ENCODE measurements around the gene SPEN. TPM values are rescaled to one million over a fixed set of nuclear protein-coding genes. Genes with fewer than 3 reads are reported as not detected.
"Not testable (repeated sequence)": the region's sequence is repeated elsewhere in the genome, so short reads cannot be mapped to it uniquely, and the experiment has no call there.

SPEN gene
- total RNA-seq, 1 donor from 2014 or later, result 10.4 TPM

DNA sequence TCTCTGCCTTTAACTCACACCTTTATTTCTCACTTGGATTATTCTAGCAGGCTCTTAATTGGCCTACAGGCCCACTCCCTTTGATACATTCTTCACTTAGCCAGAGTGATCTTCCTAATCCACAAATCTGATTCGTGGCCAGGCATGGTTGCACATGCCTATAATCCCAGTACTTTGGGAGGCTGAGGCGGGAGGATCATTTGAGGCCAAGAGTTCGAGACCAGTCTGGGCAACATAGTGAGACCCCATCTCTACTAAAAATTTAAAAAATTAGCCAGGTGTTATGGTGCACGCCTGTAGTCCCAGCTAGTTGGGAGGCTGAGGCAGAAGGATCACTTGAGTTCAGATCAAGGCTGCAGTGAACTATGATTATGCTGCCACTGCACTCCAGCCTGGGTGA, 126.3 kb downstream of the SPEN start:
- H3K4me3 ChIP-seq (ENCODE audit: low read depth, low read length), result no peak overlapping the region
- no peak for DNase-seq (ENCODE audit: low read depth)
- TF ChIP-seq, protein P1, sequence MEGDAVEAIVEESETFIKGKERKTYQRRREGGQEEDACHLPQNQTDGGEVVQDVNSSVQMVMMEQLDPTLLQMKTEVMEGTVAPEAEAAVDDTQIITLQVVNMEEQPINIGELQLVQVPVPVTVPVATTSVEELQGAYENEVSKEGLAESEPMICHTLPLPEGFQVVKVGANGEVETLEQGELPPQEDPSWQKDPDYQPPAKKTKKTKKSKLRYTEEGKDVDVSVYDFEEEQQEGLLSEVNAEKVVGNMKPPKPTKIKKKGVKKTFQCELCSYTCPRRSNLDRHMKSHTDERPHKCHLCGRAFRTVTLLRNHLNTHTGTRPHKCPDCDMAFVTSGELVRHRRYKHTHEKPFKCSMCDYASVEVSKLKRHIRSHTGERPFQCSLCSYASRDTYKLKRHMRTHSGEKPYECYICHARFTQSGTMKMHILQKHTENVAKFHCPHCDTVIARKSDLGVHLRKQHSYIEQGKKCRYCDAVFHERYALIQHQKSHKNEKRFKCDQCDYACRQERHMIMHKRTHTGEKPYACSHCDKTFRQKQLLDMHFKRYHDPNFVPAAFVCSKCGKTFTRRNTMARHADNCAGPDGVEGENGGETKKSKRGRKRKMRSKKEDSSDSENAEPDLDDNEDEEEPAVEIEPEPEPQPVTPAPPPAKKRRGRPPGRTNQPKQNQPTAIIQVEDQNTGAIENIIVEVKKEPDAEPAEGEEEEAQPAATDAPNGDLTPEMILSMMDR (conservative IDR thresholded peaks at IDR 0.05; ENCODE audit: low read depth, low read length), result no peak

DNA sequence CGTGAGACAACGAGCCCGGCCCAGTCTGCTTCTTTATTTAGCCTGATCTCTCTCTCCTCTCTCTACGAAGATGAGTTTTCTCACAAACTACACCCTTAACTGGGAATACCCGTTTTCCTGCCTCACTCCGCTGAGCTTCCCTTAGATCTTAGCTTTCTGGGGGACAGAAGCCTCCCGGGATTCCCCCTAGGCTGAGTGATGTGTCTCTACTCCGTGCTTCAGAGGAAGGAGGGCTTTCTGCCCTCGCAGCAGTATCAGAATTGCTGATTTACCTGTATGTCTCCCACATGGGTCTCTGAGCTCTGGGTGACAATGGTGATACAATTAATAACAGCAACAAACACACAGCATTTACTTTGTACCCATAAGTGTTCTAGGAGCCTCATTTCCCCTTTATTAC, 127.3 kb downstream of the SPEN start:
- TF ChIP-seq, protein P1 (conservative IDR thresholded peaks at IDR 0.05; ENCODE audit: low read depth, low read length), result no peak
- peak overlapping the region; percentile 74 for H3K4me3 ChIP-seq (ENCODE audit: low read depth, low read length)
- DNase-seq (ENCODE audit: low read depth), result no peak

DNA sequence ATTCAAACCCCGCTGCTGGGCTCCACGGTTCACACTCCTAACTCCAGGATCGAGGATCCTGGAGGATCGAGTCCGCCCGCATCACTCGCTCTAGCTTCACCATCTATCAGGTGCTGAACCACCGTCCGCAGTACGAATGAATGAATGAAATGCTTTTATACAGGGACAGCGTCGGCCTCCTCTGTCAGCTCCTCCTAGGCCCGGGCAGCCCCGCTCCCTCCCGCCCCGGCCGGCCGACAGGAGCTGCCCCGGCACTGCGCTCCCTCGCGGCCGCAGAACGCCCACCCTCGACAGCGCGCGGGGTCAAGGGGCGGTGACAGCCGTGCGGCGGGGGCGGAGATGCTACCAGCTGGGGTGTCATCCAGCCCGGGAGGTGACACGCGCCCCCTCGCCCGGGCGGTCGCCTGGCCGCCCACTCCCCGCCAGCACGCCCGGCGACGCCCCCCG, 127.9 kb downstream of the SPEN start:
- DNase-seq (ENCODE audit: low read depth), result no peak
- peak overlapping the region; percentile 74 for H3K4me3 ChIP-seq (ENCODE audit: low read depth, low read length)
- TF ChIP-seq, protein P1 (conservative IDR thresholded peaks at IDR 0.05; ENCODE audit: low read depth, low read length), result no peak

DNA sequence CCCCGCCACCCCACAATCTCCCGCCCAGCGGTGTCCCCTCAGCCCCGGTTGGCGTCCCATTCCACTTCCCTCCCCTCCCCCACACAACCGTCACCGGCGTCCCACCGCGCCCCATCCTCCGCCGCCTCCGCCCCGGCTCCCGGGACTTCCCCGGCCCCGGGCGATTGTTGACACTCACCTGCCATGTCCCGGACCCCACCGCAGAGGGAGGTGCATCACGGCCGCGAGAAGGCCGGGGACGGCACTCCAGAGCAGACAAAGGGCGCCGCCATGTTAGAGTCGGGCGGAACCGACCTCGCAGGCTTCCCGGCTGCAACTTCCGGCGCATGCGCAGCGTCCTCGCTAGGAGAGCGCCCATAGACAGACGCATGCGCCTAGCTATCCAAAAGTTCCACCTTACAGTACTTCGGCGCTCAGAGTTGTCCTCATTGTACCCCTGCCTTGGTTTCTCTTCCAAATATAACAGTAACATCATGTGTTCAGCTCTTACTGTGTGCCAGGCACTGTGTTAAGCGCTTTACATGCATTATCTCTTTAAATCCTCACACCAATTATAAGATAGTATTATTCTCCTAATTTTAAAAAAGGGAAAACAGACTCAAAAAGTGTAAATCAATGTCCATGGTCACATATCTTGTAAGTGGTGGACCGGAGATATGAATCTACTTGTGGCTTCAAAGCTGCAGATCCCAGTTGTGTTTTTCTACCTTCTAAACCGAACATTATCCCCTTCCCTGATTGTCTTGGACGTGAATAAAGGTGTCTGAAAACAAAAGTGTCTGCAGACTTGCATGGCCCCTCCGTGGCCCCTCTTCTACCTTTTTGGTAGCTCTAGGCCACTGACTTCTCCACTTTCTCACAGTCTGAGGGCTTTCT, 128.5 kb downstream of the SPEN start, which contains the start of gene ZBTB17:
ZBTB17 (minus strand) TSS at position 297 of the 876 bp plus-strand sequence. CDS start 27,606 bp downstream, outside the sequence.
- no peak for DNase-seq (ENCODE audit: low read depth)
- H3K4me3 ChIP-seq (ENCODE audit: low read depth, low read length), result peak within 1 kb of the TSS; percentile 74
- TF ChIP-seq, protein P1 (conservative IDR thresholded peaks at IDR 0.05; ENCODE audit: low read depth, low read length), result no peak

DNA sequence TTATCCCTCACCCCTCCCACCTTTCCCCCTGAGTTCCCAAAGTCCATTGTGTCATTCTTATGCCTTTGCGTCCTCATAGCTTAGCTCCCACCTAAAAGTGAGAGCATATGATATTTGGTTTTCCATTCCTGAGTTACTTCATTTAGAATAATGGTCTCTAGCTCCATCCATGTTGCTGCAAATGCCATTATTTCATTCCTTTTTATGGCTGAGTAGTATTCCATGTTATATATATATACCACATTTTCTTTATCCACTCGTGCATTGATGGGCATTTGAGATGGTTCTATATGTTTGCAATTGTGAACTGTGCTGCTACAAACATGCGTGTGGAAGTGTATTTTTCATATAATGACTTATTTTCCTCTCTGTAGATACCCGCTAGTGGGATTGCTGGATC, 130.4 kb downstream of the SPEN start:
- not testable (repeated sequence) for H3K4me3 ChIP-seq (ENCODE audit: low read depth, low read length); DNase-seq (ENCODE audit: low read depth)

DNA sequence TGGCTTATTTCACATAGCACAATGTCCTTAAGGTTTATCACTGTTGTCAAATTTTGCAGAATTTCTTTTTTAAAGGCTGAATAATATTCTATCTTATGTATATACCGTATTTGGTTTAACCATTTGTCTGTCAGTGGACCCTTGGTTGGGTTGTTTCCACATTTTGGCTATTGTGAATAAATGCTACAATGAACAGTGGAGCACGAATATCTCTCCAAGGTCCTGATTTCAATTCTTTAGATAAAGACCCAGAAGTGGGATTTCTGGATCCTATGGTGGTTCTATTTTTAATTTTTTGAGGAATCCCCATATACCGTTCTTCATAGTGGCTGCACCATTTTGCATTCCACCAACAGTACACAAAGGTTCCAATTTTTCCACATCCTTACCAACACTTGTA, 134.2 kb downstream of the SPEN start:
- TF ChIP-seq, protein P1 (conservative IDR thresholded peaks at IDR 0.05; ENCODE audit: low read depth, low read length), result no peak
- no peak overlapping the region for H3K4me3 ChIP-seq (ENCODE audit: low read depth, low read length)
- no peak for DNase-seq (ENCODE audit: low read depth)

DNA sequence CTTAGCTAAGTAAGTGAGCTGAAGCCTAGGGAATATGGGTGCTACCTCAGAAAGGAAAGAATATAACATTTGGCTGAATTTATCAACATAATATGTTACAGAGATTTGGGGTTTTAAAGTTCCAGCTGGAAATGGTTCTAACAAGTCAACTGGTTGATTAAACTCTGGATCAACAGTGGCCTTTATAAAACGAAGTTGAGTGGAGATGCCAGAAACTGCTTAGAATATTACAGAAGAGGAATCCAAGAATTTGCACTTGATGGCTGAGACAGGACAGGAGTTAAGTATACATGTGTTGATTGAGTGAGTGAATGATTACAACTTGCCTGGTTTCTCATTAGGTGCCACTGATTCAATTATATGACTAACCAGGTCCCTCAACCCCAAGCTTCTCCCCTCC, 135.8 kb downstream of the SPEN start:
- TF ChIP-seq, protein P1 (conservative IDR thresholded peaks at IDR 0.05; ENCODE audit: low read depth, low read length), result no peak
- no peak overlapping the region for H3K4me3 ChIP-seq (ENCODE audit: low read depth, low read length)
- DNase-seq (ENCODE audit: low read depth), result no peak

Data from epithelial cell of proximal tubule (primary cell).